ENCODE measurements around the gene KCNQ2. TPM values are rescaled to one million over a fixed set of nuclear protein-coding genes. Genes with fewer than 3 reads are reported as not detected.

The KCNQ2 gene
- total and polyA plus RNA-seq, 4 donors = not detected

GRCh38 chr20:63456429-63457284 is 15.8 kb downstream of the KCNQ2 start (continued):
- TF ChIP-seq MAX (IDR thresholded peaks at IDR 0.05) (no peak), RXRA (IDR thresholded peaks at IDR 0.05) (no peak), YY1 (IDR thresholded peaks at IDR 0.05) (no peak), HNF4A (conservative IDR thresholded peaks at IDR 0.05) (no peak), TAF1 (conservative IDR thresholded peaks at IDR 0.05) (no peak), SP1 (IDR thresholded peaks at IDR 0.05) (no peak)

DNA sequence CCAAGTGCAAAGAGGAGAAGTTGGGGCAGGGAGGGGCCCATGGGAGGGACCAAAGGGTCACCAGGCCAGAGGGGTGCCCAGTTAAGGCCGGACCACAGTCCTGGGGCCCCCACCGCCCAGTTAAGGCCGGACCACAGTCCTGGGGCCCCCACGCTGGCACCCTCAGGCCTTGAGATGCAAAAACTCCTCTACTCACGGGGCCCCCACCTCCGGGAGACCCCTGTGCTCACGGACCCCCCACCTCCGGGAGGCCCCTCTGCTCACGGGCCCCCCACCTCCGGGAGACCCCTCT is 16.9 kb downstream of the KCNQ2 start:
- no peaks in the 10 kb centered on the region for H3K36me3 ChIP-seq (ENCODE audit: control insufficient read depth in 4 of 4, insufficient read depth in 3 of 4, low read depth in 1 of 4, low read length in 3 of 4)
- H3K9me3 ChIP-seq (ENCODE audit: control insufficient read depth in 4 of 4, low read length in 3 of 4) = no peaks in the 10 kb centered on the region
- no peak for DNase-seq (ENCODE audit: low spot score)
- no peaks in the 10 kb centered on the region for H3K4me1 ChIP-seq (ENCODE audit: control insufficient read depth in 4 of 4, insufficient read depth in 4 of 4, low read length in 3 of 4)
- no peak for TF ChIP-seq RAD21 (IDR thresholded peaks at IDR 0.05)
- TF ChIP-seq HNF4A (conservative IDR thresholded peaks at IDR 0.05) = no peak
- TF ChIP-seq TAF1 (conservative IDR thresholded peaks at IDR 0.05) = no peak
- no peak for TF ChIP-seq HNF4G (IDR thresholded peaks at IDR 0.05)
- TF ChIP-seq YY1 (IDR thresholded peaks at IDR 0.05) = no peak
- TF ChIP-seq FOXA1 (IDR thresholded peaks at IDR 0.05) = no peak
- TF ChIP-seq, protein P1, sequence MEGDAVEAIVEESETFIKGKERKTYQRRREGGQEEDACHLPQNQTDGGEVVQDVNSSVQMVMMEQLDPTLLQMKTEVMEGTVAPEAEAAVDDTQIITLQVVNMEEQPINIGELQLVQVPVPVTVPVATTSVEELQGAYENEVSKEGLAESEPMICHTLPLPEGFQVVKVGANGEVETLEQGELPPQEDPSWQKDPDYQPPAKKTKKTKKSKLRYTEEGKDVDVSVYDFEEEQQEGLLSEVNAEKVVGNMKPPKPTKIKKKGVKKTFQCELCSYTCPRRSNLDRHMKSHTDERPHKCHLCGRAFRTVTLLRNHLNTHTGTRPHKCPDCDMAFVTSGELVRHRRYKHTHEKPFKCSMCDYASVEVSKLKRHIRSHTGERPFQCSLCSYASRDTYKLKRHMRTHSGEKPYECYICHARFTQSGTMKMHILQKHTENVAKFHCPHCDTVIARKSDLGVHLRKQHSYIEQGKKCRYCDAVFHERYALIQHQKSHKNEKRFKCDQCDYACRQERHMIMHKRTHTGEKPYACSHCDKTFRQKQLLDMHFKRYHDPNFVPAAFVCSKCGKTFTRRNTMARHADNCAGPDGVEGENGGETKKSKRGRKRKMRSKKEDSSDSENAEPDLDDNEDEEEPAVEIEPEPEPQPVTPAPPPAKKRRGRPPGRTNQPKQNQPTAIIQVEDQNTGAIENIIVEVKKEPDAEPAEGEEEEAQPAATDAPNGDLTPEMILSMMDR (IDR thresholded peaks at IDR 0.05; ENCODE audit: low read depth, low read length, missing input control) = no peak
- no peak overlapping the region for H3K9ac ChIP-seq (ENCODE audit: low read depth in 1 of 2, low read length in 2 of 2)
- H3K4me3 ChIP-seq (ENCODE audit: low read depth in 1 of 3, low read length in 3 of 3) = no peak overlapping the region
- H3K27me3 ChIP-seq (ENCODE audit: control insufficient read depth in 4 of 4, insufficient read depth in 4 of 4, low read length in 3 of 4) = peaks cover 0 to 2% (median 0%) of the 10 kb centered on the region in 4 donors
- 76% methylated on average over 10 of the region's 10 CpGs for WGBS
- no peak overlapping the region for H3K27ac ChIP-seq (ENCODE audit: low read depth in 1 of 2, low read length in 2 of 2)

DNA sequence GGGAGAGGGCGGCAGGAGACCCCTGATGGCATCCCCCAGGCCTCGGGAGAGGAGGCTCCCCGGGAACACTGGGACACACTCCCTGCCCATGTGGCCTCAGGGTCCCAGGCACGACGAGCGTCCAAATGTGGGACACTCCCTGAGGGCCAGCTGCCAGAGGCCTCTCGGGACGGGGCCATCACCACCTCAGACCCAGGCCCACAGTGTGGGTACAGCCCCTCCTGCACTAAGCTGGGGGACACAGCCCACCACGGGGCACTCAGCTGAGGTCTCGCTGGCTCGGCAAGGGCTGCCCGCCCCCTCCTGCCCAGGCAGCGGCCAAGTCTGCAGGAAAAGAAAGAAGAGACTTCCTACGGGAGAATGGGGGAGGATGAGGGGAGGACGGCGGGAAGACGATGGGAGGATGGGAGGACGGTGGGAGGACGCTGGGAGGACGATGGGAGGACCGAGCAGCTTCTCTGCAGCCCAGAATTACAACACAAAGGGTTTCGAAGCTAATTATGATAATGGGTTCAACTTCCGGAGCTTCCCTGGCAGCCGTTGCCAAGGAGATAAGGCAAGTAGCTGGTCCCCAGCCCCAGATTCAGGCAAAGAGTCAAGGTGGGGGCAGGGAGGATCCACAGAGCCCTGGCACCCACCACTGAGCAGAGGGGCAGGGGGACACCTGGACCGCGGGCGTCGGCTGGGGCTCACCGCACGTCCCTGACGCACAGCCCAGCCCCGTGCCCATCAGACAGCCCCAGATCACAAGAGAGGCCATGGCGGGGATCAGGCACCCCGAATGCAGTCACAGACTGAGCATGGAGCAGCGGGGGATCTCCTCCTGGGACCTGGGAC is 17.5 kb downstream of the KCNQ2 start:
- H3K9ac ChIP-seq (ENCODE audit: low read depth in 1 of 2, low read length in 2 of 2) = no peak overlapping the region
- peaks cover 0 to 2% (median 0%) of the 10 kb centered on the region in 4 donors for H3K27me3 ChIP-seq (ENCODE audit: control insufficient read depth in 4 of 4, insufficient read depth in 4 of 4, low read length in 3 of 4)
- no peak for DNase-seq (ENCODE audit: low spot score)
- no peaks in the 10 kb centered on the region for H3K9me3 ChIP-seq (ENCODE audit: control insufficient read depth in 4 of 4, low read length in 3 of 4)
- no peaks in the 10 kb centered on the region for H3K4me1 ChIP-seq (ENCODE audit: control insufficient read depth in 4 of 4, insufficient read depth in 4 of 4, low read length in 3 of 4)
- WGBS = 49% methylated on average over 35 of the region's 35 CpGs
- no peak for TF ChIP-seq HNF4G (IDR thresholded peaks at IDR 0.05)
- TF ChIP-seq, protein P2, sequence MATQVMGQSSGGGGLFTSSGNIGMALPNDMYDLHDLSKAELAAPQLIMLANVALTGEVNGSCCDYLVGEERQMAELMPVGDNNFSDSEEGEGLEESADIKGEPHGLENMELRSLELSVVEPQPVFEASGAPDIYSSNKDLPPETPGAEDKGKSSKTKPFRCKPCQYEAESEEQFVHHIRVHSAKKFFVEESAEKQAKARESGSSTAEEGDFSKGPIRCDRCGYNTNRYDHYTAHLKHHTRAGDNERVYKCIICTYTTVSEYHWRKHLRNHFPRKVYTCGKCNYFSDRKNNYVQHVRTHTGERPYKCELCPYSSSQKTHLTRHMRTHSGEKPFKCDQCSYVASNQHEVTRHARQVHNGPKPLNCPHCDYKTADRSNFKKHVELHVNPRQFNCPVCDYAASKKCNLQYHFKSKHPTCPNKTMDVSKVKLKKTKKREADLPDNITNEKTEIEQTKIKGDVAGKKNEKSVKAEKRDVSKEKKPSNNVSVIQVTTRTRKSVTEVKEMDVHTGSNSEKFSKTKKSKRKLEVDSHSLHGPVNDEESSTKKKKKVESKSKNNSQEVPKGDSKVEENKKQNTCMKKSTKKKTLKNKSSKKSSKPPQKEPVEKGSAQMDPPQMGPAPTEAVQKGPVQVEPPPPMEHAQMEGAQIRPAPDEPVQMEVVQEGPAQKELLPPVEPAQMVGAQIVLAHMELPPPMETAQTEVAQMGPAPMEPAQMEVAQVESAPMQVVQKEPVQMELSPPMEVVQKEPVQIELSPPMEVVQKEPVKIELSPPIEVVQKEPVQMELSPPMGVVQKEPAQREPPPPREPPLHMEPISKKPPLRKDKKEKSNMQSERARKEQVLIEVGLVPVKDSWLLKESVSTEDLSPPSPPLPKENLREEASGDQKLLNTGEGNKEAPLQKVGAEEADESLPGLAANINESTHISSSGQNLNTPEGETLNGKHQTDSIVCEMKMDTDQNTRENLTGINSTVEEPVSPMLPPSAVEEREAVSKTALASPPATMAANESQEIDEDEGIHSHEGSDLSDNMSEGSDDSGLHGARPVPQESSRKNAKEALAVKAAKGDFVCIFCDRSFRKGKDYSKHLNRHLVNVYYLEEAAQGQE (IDR thresholded peaks at IDR 0.05) = no peak
- no peak for TF ChIP-seq RAD21 (IDR thresholded peaks at IDR 0.05)
- TF ChIP-seq FOXA1 (IDR thresholded peaks at IDR 0.05) = no peak
- TF ChIP-seq SP1 (IDR thresholded peaks at IDR 0.05) = no peak
- no peak for TF ChIP-seq NR2F2 (IDR thresholded peaks at IDR 0.05)
- no peak for TF ChIP-seq TAF1 (conservative IDR thresholded peaks at IDR 0.05)
- TF ChIP-seq, protein P3, sequence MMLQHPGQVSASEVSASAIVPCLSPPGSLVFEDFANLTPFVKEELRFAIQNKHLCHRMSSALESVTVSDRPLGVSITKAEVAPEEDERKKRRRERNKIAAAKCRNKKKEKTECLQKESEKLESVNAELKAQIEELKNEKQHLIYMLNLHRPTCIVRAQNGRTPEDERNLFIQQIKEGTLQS (IDR thresholded peaks at IDR 0.05) = no peak
- TF ChIP-seq JUND (IDR thresholded peaks at IDR 0.05) = no peak
- no peak for TF ChIP-seq MAX (IDR thresholded peaks at IDR 0.05)
- no peak for TF ChIP-seq YY1 (IDR thresholded peaks at IDR 0.05)
- no peak for TF ChIP-seq EGR1 (IDR thresholded peaks at IDR 0.05; ENCODE audit: low read depth in 2 of 2)
- H3K36me3 ChIP-seq (ENCODE audit: control insufficient read depth in 4 of 4, insufficient read depth in 3 of 4, low read depth in 1 of 4, low read length in 3 of 4) = no peaks in the 10 kb centered on the region
- no peak overlapping the region for H3K27ac ChIP-seq (ENCODE audit: low read depth in 1 of 2, low read length in 2 of 2)
- H3K4me3 ChIP-seq (ENCODE audit: low read depth in 1 of 3, low read length in 3 of 3) = no peak overlapping the region
